Astrocyte (in vitro differentiated cells and primary cell): Measurements from ENCODE around the gene AP2B1. TPM values are rescaled to one million over a fixed set of nuclear protein-coding genes. Genes with fewer than 3 reads are reported as not detected.

Source experiments
- DNase-seq: peaks from one replicate; pipeline ENCODE4 v3.0.0-alpha.2; 2010; ENCODE audit warnings: low read depth
- FAIRE-seq: peaks from 2 replicates; lab custom pipeline; 2011; peaks lifted over from hg19 to GRCh38; lab: Jason Lieb, UNC
- H2AFZ ChIP-seq: 2 replicates; pipeline ENCODE4 v1.6.0; 2012; ENCODE audit warnings: low read depth, low read length, inconsistent platforms
- H3K27ac ChIP-seq: 2 replicates; pipeline ENCODE4 v1.5.1; 2011; ENCODE audit warnings: low read depth, low read length, inconsistent platforms
- H3K27me3 ChIP-seq: 2 replicates; pipeline ENCODE4 v1.6.0; 2011; ENCODE audit warnings: low read length, inconsistent platforms; ENCODE audit not compliant: insufficient read depth
- H3K36me3 ChIP-seq: 2 replicates; pipeline ENCODE4 v1.5.1; 2011; ENCODE audit warnings: low read length, inconsistent platforms; ENCODE audit not compliant: insufficient read depth
- H3K4me1 ChIP-seq: 2 replicates; pipeline ENCODE4 v1.5.1; 2011; ENCODE audit warnings: low read length, inconsistent platforms; ENCODE audit not compliant: insufficient read depth
- H3K4me2 ChIP-seq: 2 replicates; pipeline ENCODE4 v1.6.0; 2012; ENCODE audit warnings: low read length, inconsistent platforms
- H3K4me3 ChIP-seq: 2 replicates; pipeline ENCODE4 v1.5.1; 2011; ENCODE audit warnings: low read depth, mild to moderate bottlenecking, low read length, inconsistent platforms; ENCODE audit not compliant: insufficient read depth
- H3K79me2 ChIP-seq: 2 replicates; pipeline ENCODE4 v1.6.0; 2012; ENCODE audit warnings: mild to moderate bottlenecking, low read length, inconsistent platforms; ENCODE audit not compliant: insufficient read depth
- H3K9ac ChIP-seq: 2 replicates; pipeline ENCODE4 v1.6.0; 2012; ENCODE audit warnings: mild to moderate bottlenecking, low read length, inconsistent platforms
- H3K9me3 ChIP-seq: 2 replicates; pipeline ENCODE4 v1.5.1; 2012; ENCODE audit warnings: low read depth, mild to moderate bottlenecking, low read length, inconsistent platforms; ENCODE audit not compliant: insufficient read depth
- H4K20me1 ChIP-seq: 2 replicates; pipeline ENCODE4 v1.6.0; 2012; ENCODE audit warnings: low read length, inconsistent platforms; ENCODE audit not compliant: insufficient read depth
- H3K27ac Mint-ChIP-seq: one replicate; pipeline ENCODE4 v1.8.0; 2021; ENCODE audit warnings: mild to moderate bottlenecking, mixed read lengths; ENCODE audit not compliant: unreplicated experiment
- H3K27me3 Mint-ChIP-seq: one replicate; pipeline ENCODE4 v1.8.0; 2021; ENCODE audit warnings: low read depth, mixed read lengths; ENCODE audit not compliant: unreplicated experiment
- H3K36me3 Mint-ChIP-seq: one replicate; pipeline ENCODE4 v1.8.0; 2021; ENCODE audit warnings: low read depth, mixed read lengths; ENCODE audit not compliant: unreplicated experiment
- H3K4me1 Mint-ChIP-seq: one replicate; pipeline ENCODE4 v1.8.0; 2021; ENCODE audit warnings: low read depth, mixed read lengths; ENCODE audit not compliant: unreplicated experiment
- H3K4me3 Mint-ChIP-seq: one replicate; pipeline ENCODE4 v1.8.0; 2021; ENCODE audit warnings: mild to moderate bottlenecking, moderate library complexity, mixed read lengths; ENCODE audit not compliant: unreplicated experiment
- H3K9me3 Mint-ChIP-seq: one replicate; pipeline ENCODE4 v1.8.0; 2021; ENCODE audit warnings: mild to moderate bottlenecking, mixed read lengths; ENCODE audit not compliant: unreplicated experiment
- CTCF ChIP-seq: IDR thresholded peaks from 2 replicates; pipeline ENCODE4 v1.5.1; 2011; ENCODE audit warnings: low read depth, mild to moderate bottlenecking, inconsistent platforms, low read length, moderate library complexity; ENCODE audit not compliant: insufficient read depth
- EZH2 ChIP-seq: IDR thresholded peaks from 2 replicates; pipeline ENCODE4 v1.6.1; 2012; ENCODE audit warnings: mild to moderate bottlenecking, low read length, inconsistent platforms; ENCODE audit not compliant: insufficient read depth
- total RNA-seq: library from RNA; stranded (reverse); gene quantifications from 2 replicates; pipeline ENCODE4 v1.2.1, GENCODE V29; 2021

AP2B1 gene
- total RNA-seq, 1 donor from 2014 or later, result 313 TPM

DNA sequence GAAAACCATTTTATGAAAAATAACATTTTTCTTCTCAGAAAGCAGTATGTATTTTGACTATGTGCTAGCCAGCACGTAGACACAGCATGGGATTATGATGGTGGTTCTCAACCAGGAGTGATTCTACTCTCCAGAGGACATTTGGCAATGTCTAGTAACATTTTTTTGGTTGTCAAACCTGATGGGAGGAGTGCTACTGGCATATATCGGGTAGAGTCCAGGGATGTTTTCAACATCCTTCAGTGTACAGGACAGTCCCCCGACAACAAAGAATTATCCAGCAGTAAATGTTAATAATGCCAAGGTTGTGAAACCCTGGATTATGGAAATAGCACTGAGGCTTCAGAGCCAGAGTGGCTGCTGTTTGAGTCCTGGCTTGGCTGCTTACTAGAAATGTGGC, 27.7 kb downstream of the AP2B1 start:
- Histone ChIP-seq H3K36me3 (peaks cover 24% of the 10 kb centered on the region), H3K27me3 (no peaks in the 10 kb centered on the region), H3K4me1 (no peaks in the 10 kb centered on the region), H4K20me1 (peaks cover 53% of the 10 kb centered on the region), H3K27ac (no peak overlapping the region), H2AFZ (no peak overlapping the region), H3K9me3 (no peaks in the 10 kb centered on the region), H3K4me3 (no peak overlapping the region), H3K4me2 (no peak overlapping the region), H3K9ac (no peak overlapping the region), H3K79me2 (peaks cover 48% of the 10 kb centered on the region)
- Mint-ChIP-seq H3K36me3 (peaks cover 6% of the 10 kb centered on the region), H3K4me3 (no peak overlapping the region), H3K27me3 (no peaks in the 10 kb centered on the region), H3K4me1 (no peaks in the 10 kb centered on the region), H3K27ac (no peak overlapping the region), H3K9me3 (no peaks in the 10 kb centered on the region)
- FAIRE-seq (no peak), DNase-seq (no peak)
- no peak for TF ChIP-seq EZH2
- no peak for TF ChIP-seq CTCF

DNA sequence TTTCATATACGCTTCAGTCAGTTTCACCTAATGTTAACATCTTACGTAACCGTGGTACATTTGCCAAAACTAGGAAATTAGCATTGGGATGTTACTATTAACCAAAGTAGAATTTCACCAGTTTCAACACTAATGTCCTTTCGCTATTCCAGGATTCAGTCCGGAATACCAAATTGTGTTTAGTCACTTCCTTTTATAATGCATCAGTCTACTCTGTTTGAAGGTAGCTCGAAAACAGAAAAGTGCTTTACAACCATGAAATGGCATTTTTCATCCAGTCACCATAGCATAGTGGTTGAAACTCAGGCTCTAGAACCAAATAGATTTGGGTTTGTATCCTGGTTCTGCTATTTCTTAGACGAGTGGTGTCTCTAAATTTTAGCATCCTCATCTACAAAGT, 29.4 kb downstream of the AP2B1 start:
- Mint-ChIP-seq H3K27me3 (no peaks in the 10 kb centered on the region), H3K9me3 (no peaks in the 10 kb centered on the region), H3K36me3 (peaks cover 3% of the 10 kb centered on the region), H3K27ac (no peak overlapping the region), H3K4me1 (no peaks in the 10 kb centered on the region), H3K4me3 (no peak overlapping the region)
- Histone ChIP-seq H4K20me1 (peaks cover 60% of the 10 kb centered on the region), H3K36me3 (peaks cover 22% of the 10 kb centered on the region), H3K4me2 (no peak overlapping the region), H3K79me2 (peaks cover 55% of the 10 kb centered on the region), H3K4me1 (no peaks in the 10 kb centered on the region), H2AFZ (no peak overlapping the region), H3K27me3 (no peaks in the 10 kb centered on the region), H3K27ac (no peak overlapping the region), H3K4me3 (no peak overlapping the region), H3K9ac (no peak overlapping the region), H3K9me3 (no peaks in the 10 kb centered on the region)
- TF ChIP-seq CTCF (no peak), EZH2 (no peak)
- DNase-seq (no peak), FAIRE-seq (no peak)

DNA sequence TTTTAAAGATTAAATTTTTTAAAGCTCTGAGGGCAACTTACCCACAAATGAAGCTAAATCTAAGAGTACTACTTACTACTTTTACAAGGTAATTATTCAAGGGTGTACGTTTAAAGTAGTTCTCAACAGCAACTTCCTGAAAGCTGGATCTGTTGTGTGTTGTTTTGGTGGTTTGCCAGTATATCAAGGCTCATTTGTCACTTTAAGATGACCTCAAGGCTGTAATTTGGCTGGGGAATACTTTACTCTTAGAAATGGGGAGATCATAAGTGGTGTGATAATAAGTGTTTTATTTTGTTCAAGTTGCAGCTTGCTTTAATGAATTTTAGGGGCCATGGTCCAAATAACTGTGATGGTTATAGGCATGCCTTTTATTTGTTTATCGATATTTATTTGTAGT, 30.4 kb downstream of the AP2B1 start:
- Histone ChIP-seq H3K4me1 (no peaks in the 10 kb centered on the region), H4K20me1 (peaks cover 53% of the 10 kb centered on the region), H3K36me3 (peaks cover 16% of the 10 kb centered on the region), H3K79me2 (peaks cover 61% of the 10 kb centered on the region), H3K9ac (no peak overlapping the region), H3K9me3 (no peaks in the 10 kb centered on the region), H3K27ac (no peak overlapping the region), H3K4me3 (no peak overlapping the region), H2AFZ (no peak overlapping the region), H3K27me3 (no peaks in the 10 kb centered on the region), H3K4me2 (no peak overlapping the region)
- Mint-ChIP-seq H3K4me3 (no peak overlapping the region), H3K4me1 (no peaks in the 10 kb centered on the region), H3K36me3 (no peaks in the 10 kb centered on the region), H3K27ac (no peak overlapping the region), H3K9me3 (no peaks in the 10 kb centered on the region), H3K27me3 (no peaks in the 10 kb centered on the region)
- DNase-seq (no peak), FAIRE-seq (no peak)
- no peak for TF ChIP-seq CTCF
- no peak for TF ChIP-seq EZH2
